ENCODE results near the gene PAQR9.
A peak's percentile ranks its signal among the peaks of the same experiment; 100 is the strongest.

DNA sequence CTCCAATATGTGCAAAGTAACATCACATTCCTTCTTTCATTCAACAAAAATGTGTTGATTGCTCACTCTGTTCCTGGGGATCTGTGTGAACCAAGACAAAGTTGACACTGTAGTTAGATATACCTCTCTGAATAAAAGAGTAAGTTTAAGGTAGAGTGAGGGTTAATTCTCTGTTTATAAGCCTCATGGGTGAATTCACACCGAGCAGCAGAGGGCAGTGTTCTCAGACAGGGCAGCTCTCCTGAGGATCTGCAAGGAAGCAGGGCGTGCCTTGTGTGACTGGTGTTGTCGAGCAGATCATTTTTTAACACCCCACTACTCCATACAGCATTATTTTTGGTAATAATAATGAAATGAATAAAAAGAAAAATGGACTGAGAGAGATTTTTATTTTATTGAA lies 34.4 kb downstream of the PAQR9 start:
- TF ChIP-seq, protein P1, sequence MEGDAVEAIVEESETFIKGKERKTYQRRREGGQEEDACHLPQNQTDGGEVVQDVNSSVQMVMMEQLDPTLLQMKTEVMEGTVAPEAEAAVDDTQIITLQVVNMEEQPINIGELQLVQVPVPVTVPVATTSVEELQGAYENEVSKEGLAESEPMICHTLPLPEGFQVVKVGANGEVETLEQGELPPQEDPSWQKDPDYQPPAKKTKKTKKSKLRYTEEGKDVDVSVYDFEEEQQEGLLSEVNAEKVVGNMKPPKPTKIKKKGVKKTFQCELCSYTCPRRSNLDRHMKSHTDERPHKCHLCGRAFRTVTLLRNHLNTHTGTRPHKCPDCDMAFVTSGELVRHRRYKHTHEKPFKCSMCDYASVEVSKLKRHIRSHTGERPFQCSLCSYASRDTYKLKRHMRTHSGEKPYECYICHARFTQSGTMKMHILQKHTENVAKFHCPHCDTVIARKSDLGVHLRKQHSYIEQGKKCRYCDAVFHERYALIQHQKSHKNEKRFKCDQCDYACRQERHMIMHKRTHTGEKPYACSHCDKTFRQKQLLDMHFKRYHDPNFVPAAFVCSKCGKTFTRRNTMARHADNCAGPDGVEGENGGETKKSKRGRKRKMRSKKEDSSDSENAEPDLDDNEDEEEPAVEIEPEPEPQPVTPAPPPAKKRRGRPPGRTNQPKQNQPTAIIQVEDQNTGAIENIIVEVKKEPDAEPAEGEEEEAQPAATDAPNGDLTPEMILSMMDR (IDR thresholded peaks at IDR 0.05) = peak in 3 of 7 experiments; percentile 25 to 50 (median 27)
- TF ChIP-seq POLR2A (IDR thresholded peaks at IDR 0.05) = no peak

Data from stomach (tissue), 4 donors.